ENCODE results near the gene SCYL2. TPM values are rescaled to one million over a fixed set of nuclear protein-coding genes. Genes with fewer than 3 reads are reported as not detected.

Gene SCYL2
- total RNA-seq, 1 experiment from 2014 or later, result 49.5 TPM

DNA sequence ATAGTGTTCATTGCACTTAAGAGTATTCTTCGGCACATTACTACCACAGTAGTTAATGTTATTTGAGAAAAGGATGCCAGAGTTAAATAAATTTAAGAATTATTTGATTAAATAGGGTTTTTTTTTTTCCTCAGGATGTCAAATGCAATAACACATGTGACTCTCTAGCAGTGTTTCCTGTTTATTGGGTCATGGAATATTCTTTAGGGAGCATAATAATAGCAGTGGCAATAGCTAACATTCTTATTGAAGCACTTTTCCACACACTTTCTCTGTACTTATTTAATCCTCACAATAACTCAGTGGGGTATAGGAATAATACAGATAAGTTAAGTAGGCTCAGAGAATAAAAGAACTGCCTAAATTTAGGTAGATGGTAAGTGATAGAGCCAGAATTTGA, 44.3 kb downstream of the SCYL2 start:
- no peaks in the 10 kb centered on the region for H3K4me1 Mint-ChIP-seq (ENCODE audit: low read depth, unreplicated experiment)
- intact Hi-C loops (cut with micrococcal nuclease; ENCODE audit: unreplicated experiment), result no loop called here
- Histone ChIP-seq H3K9me3 (no peaks in the 10 kb centered on the region), H3K4me3 (ENCODE audit: low read depth, low read length) (no peak overlapping the region), H3K4me1 (no peaks in the 10 kb centered on the region), H3K27me3 (replicated peaks; ENCODE audit: control insufficient read depth, insufficient read depth, low read length) (no peaks in the 10 kb centered on the region), H3K36me3 (ENCODE audit: control insufficient read depth, insufficient read depth, low read length) (no peaks in the 10 kb centered on the region)
- H3K27ac Mint-ChIP-seq (ENCODE audit: unreplicated experiment), result no peak overlapping the region
- no peaks in the 10 kb centered on the region for H3K27me3 Mint-ChIP-seq (ENCODE audit: insufficient read depth, unreplicated experiment)
- CTCF ChIA-PET, result no interaction called here
- TF ChIP-seq, protein P1, sequence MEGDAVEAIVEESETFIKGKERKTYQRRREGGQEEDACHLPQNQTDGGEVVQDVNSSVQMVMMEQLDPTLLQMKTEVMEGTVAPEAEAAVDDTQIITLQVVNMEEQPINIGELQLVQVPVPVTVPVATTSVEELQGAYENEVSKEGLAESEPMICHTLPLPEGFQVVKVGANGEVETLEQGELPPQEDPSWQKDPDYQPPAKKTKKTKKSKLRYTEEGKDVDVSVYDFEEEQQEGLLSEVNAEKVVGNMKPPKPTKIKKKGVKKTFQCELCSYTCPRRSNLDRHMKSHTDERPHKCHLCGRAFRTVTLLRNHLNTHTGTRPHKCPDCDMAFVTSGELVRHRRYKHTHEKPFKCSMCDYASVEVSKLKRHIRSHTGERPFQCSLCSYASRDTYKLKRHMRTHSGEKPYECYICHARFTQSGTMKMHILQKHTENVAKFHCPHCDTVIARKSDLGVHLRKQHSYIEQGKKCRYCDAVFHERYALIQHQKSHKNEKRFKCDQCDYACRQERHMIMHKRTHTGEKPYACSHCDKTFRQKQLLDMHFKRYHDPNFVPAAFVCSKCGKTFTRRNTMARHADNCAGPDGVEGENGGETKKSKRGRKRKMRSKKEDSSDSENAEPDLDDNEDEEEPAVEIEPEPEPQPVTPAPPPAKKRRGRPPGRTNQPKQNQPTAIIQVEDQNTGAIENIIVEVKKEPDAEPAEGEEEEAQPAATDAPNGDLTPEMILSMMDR (IDR thresholded peaks at IDR 0.05; ENCODE audit: insufficient read depth in 1 of 2, low read depth in 1 of 2, low read length in 1 of 2, severe bottlenecking in 1 of 2, unreplicated experiment in 1 of 2), result no peak
- peaks cover 8% of the 10 kb centered on the region for H3K9me3 Mint-ChIP-seq (ENCODE audit: unreplicated experiment)
- H3K4me3 Mint-ChIP-seq (ENCODE audit: unreplicated experiment), result no peak overlapping the region
- H3K36me3 Mint-ChIP-seq (ENCODE audit: insufficient read depth, unreplicated experiment), result peaks cover 50% of the 10 kb centered on the region
- BruUV-seq (replicated peaks), result no TSS peak
- POLR2A ChIA-PET, result no interaction called here
- no peak for DNase-seq

GRCh38 chr12:100317371-100317770, 50.4 kb downstream of the SCYL2 start:
- Histone ChIP-seq H3K4me1 (no peaks in the 10 kb centered on the region), H3K9me3 (no peaks in the 10 kb centered on the region), H3K4me3 (ENCODE audit: low read depth, low read length) (no peak overlapping the region), H3K27me3 (replicated peaks; ENCODE audit: control insufficient read depth, insufficient read depth, low read length) (no peaks in the 10 kb centered on the region), H3K36me3 (ENCODE audit: control insufficient read depth, insufficient read depth, low read length) (no peaks in the 10 kb centered on the region)
- intact Hi-C loops (cut with micrococcal nuclease; ENCODE audit: unreplicated experiment), result no loop called here
- ChIA-PET CTCF (no interaction called here), POLR2A (no interaction called here)
- Mint-ChIP-seq H3K9me3 (ENCODE audit: unreplicated experiment) (no peaks in the 10 kb centered on the region), H3K4me1 (ENCODE audit: low read depth, unreplicated experiment) (no peaks in the 10 kb centered on the region), H3K27ac (ENCODE audit: unreplicated experiment) (no peak overlapping the region), H3K4me3 (ENCODE audit: unreplicated experiment) (no peak overlapping the region), H3K27me3 (ENCODE audit: insufficient read depth, unreplicated experiment) (no peaks in the 10 kb centered on the region), H3K36me3 (ENCODE audit: insufficient read depth, unreplicated experiment) (peaks cover 51% of the 10 kb centered on the region)
- no TSS peak for BruUV-seq (replicated peaks)
- TF ChIP-seq, protein P1 (IDR thresholded peaks at IDR 0.05; ENCODE audit: insufficient read depth in 1 of 2, low read depth in 1 of 2, low read length in 1 of 2, severe bottlenecking in 1 of 2, unreplicated experiment in 1 of 2), result no peak
- DNase-seq, result no peak

DNA sequence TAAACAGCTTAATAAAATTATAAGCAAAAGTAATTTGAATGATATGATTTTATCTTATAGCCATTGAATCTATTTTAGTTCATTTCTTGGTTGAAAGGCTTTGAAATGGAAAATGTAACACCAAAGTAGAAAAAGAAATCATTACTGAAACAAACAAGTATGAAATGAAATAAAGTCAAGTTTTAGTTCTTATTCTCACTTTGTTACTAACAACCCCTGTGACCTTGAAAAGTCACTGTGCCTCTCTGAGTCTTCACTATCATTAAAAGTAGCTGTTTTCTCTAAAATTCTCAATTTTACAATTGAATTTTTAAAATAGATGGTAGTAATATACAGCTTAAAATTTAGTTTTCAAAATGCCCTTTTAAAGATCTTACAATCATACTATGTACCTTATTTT, 57.5 kb downstream of the SCYL2 start:
- BruUV-seq (replicated peaks), result no TSS peak
- intact Hi-C loops (cut with micrococcal nuclease; ENCODE audit: unreplicated experiment), result no loop called here
- Mint-ChIP-seq H3K27ac (ENCODE audit: unreplicated experiment) (no peak overlapping the region), H3K36me3 (ENCODE audit: insufficient read depth, unreplicated experiment) (peaks cover 31% of the 10 kb centered on the region), H3K27me3 (ENCODE audit: insufficient read depth, unreplicated experiment) (no peaks in the 10 kb centered on the region), H3K4me3 (ENCODE audit: unreplicated experiment) (no peak overlapping the region), H3K4me1 (ENCODE audit: low read depth, unreplicated experiment) (no peaks in the 10 kb centered on the region), H3K9me3 (ENCODE audit: unreplicated experiment) (no peaks in the 10 kb centered on the region)
- H3K27me3 ChIP-seq (replicated peaks; ENCODE audit: control insufficient read depth, insufficient read depth, low read length), result no peaks in the 10 kb centered on the region
- no peak overlapping the region for H3K4me3 ChIP-seq (ENCODE audit: low read depth, low read length)
- H3K9me3 ChIP-seq, result no peaks in the 10 kb centered on the region
- POLR2A ChIA-PET, result no interaction called here
- TF ChIP-seq, protein P1 (IDR thresholded peaks at IDR 0.05; ENCODE audit: insufficient read depth in 1 of 2, low read depth in 1 of 2, low read length in 1 of 2, severe bottlenecking in 1 of 2, unreplicated experiment in 1 of 2), result no peak
- H3K36me3 ChIP-seq (ENCODE audit: control insufficient read depth, insufficient read depth, low read length), result no peaks in the 10 kb centered on the region
- no peaks in the 10 kb centered on the region for H3K4me1 ChIP-seq
- CTCF ChIA-PET, result no interaction called here
- no peak for DNase-seq

Data from Caco-2 (cell line).